HG03565 (cell line): ENCODE measurements around the gene ASTN1.

Experiments used
- ATAC-seq: cut with Tn5 transposase; IDR thresholded peaks from one replicate; pipeline ENCODE4 v1.9.1; 2021; ENCODE audit warnings: mild to moderate bottlenecking, moderate library complexity; ENCODE audit not compliant: unreplicated experiment

The ASTN1 gene

DNA sequence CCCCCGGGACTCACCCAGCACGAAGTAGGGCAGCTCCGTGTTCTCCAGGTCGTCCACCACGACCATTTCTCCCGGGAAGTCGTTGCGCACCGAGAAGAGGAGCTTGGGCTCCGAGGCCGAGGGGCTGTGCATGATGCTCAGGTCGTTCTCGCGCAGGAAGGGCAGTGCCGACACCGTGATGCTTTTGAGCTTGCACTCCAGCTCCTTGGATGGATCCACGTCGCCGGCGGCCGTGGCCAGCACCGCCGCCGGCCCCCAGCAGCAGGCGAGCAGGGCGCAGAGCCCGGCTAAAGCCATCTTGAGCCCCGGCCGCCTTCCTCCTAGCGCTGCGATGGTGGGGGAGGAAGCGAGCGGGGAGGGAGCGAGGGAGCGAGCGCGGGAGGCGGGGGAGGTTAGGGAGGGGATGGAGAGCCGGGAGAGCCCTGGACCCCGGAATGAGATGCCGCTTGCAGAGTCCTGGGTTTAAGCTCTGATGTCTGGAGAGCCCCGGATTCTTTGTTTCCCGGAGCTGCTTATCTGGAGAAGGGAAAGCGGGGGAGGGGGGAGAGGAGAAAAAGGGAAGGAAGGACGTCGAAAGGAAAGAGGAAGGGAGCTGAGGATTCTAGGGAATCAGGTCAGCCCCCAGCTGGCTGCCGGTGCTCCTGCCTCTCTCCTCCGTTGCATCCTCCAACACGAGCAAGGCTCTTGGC is at the start of gene ASTN1:
ASTN1 (minus strand) TSS at position 333 of the 689 bp plus-strand sequence; CDS start at position 297, 36 bp downstream.
- no peak for ATAC-seq

DNA sequence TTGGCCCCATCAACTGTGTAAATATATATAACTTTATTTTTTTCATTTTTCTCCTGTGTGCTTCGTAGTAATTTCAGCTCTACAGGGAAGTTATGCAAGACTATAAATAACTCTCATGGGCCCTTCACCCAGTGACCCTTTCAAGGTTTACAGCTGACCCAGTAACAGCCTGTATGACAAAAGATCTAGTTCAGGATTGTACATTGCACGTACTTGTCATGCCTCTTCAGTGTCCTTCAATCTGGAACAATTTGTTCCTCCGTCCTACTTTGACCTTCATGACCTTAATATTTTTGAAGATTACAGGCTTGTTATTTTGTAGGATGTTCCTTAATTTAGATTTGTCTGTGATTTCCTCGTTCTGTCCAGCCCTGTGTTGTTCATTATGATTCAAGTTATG is 46.7 kb upstream of the ASTN1 start:
- ATAC-seq = no peak

DNA sequence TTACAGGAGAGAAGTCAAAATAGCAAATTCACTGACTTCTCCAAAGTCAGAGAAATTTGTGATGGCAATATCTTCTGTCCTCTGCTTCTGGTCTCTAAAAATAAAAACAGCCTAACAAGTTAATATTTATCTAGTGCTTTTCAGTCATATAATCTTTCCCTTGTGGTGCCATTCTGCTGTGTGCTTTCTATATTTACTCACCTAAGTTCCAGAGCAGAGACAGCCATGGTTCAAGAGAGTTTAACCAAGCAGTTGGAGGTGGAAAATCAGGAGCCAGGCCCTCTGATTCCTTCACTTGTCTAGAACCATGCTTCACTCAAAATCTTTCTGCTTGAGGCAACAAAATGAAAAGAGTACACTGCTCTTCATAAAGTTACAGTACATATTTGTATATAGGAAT is 45.6 kb upstream of the ASTN1 start:
- ATAC-seq = no peak

DNA sequence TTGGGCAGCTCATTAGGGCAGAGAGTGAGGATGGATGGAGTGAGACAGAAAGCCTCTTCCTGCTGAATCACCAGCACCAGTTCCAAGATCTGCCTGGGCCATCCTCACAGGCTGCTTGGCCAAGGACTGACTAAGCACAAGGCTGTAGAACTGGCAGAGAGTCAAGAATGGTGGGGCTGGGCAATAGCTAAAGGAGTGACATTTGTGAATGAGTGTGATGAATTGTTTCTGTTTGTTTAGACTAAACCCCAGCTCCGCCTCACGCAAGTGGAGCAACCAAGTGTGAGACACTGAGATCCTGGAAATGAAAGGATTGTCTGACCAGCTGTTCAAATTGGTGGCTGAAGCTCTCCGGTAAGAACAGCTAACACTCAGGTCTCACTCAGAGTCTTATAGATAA is 44.8 kb upstream of the ASTN1 start:
- ATAC-seq = no peak

DNA sequence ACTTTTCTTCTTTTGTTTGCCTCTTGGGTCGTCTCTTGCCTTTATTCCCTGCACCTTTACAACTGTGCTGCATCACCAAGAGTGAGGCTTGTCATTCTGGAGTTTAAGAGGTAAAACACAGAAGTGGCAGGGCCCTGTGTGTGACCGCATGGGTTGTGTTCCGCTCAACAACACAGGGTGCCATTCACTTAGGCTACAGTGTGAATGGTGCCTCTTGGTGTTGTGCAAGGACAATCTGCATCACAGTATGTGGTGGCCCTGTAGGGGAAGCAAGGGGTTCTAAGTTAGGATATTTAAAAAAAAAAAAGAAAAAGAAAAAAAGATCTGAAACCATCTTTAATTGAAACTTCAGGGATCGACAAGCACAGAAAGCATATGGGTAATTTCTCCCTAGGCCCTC is 44.4 kb upstream of the ASTN1 start:
- ATAC-seq = no peak

DNA sequence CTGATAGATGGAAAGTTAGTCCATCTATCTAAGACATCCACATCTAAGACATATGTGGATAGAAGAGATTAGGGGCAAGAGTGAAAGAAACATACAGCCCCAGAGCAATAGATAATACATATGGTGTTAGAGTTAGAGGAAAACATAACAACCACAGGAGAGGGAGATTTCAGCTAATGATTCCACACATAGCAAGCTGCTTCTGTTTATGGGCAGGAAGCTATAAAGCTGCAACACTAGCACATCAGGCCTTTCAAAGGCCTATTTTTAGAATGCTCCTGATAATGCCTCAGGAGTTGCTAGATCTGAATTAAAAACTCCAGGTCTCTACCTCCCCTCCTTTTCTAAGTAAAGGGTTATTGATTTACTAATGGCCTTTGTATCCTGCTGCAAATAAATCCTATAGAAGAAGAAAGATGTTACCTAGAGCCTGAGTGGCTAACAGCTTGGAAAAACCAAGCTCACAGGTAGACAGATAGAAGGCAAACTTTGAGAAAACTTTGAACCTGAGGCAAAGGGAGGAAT is 42.4 kb upstream of the ASTN1 start:
- no peak for ATAC-seq

DNA sequence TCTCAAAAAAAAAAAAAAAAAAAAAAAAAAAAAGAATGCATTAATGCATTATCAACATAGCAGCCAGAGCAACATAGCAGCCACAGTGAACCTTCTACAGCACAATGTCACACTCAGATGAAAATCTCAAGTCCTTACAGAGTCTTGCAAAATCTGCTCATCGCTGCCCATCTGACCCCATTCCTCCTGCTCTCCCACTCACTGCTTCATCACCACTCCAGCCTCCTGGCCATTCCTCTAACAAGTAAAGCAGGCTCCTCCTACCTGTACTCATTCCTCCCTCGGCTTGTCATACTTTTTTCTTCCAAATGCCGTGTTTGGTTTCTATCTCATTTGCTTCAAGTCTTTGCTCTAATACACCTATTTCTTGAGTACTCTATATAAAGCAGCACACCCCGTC is 35.8 kb upstream of the ASTN1 start:
- ATAC-seq = no peak

DNA sequence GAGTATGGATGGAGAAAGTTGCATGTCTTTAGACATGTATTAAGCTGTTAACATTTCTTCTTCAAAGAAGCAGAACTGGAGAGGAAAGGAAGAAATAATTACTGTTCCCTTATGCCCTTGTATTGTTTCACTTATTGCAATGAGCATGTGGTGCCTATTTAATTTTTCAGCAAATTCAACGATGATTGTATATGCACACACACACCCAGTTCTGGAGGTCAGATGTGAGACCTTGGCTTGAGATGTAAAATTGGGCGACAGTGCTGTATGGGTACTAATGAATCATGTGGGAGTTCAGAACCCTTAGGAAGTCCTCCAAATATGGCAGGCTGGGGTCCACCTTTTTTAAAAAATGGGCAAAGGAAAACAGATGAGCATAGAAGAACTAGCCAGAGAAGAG is 33.7 kb upstream of the ASTN1 start:
- no peak for ATAC-seq

DNA sequence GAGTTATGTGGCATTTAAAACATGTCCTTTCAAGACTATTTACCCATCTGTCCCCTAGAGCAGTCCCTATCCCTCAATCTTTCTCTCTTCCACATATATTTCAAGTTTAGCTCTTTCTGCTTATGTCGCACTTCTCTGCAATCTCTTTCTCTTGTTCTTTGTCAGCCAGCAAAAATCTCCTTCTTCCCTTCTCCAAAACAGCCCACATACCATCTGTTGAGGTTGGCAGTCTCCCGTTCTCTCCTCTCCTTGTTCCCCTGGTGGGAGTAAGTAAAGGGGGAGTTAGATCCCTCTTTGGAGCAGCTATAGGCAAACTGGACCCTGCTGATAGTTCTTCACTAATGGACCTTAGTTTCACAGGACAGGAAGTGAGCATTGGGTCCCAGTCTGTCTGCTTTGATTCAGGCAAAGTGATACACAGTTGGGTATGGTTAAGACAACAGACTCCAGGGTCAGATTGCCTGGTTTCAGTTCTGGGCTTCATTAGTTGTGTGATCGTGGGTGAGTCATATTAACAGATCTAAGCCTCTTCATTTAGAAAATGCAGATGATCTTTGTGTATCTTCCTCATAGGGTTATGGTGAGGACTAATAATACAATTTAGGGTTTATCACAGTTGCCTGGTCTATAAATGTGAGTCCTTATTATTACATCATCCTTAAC is 25.9 kb upstream of the ASTN1 start:
- ATAC-seq = no peak

DNA sequence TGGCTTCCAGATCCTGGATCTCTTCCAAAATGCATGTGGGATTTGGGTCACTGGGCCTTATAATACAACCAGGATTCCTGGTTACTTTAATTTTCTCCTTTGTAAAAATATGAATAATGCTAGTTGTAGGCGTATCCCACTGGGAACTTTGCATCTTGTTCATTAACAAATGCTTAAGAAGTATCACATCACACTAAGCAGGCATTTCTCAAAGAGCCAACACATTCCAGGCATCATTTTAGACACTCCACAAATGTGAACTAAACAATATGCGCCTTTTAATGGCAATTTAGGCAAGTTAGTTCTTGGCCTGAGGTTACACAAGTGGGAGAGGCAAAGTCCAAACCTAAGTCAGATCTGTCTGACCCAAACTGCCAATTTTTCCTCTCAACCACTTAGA is 22.1 kb upstream of the ASTN1 start:
- ATAC-seq = no peak

DNA sequence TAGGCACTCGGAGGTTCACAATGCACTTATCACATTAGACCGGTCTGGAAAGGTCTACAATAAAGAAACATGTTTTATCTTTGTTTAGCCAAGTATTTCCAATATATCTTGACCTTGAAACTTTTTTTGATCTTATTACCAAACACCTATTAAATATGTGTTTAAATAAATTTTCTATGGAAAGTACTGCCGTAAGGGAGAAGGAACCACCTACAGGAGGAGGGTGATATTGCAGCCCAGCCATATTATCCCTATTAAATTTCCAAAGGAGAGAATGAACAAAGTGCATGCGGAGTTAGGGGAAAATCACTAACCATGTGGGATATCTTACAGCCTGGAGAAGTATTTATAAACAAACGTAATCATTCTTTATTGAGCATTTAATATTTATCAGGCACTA is 20.7 kb upstream of the ASTN1 start:
- no peak for ATAC-seq

DNA sequence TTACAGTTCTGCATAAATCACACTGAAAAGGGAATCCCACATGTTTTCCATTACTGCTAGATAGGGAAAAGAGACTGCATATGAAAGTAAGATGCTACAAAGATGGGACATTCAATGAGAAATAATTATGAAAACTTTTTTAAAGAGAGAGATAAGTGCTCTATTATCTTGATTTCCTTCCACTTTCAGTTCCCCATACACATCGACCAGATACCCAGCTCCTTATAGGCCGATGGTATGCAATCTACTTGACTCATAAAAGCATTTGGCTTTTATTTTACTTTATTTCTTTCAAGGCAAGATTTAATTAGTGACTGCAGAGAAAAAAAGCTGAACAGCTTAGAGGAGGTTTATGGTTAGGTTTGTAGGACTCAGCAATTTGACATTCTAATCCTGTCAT is 19.3 kb upstream of the ASTN1 start:
- ATAC-seq = no peak

DNA sequence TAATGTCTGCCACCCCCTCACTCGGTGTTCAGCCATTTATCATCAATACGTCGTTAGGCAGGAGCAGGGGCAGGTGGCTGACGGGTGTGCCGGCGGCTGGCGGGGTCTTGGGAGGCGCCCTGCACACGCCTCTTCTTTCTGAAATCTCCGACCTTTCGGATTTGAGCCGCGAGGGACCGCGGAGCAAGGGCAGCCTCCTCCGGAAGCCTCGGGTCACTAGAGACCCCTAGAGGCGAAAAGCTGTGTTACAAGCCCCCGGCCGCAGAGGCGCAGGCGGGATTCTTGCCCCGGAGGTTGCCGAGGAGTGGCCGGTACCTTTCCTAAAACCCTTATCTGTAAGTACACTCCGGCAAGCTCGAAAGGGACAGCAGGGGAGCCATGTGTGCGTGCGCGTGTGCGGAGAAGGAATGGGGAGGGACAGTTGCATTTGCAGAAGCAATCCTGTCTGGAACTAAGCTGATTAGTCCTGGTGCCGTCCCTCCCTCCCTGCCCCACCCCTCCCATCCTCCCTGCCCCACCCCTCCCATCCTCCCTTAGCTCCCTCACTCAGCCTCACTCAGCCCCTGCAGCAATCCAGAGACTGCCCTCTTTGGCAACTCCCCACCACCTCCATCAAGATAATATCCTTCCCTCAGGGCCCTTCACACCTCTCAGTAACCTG is 17.2 kb upstream of the ASTN1 start:
- peak; percentile 94 for ATAC-seq

DNA sequence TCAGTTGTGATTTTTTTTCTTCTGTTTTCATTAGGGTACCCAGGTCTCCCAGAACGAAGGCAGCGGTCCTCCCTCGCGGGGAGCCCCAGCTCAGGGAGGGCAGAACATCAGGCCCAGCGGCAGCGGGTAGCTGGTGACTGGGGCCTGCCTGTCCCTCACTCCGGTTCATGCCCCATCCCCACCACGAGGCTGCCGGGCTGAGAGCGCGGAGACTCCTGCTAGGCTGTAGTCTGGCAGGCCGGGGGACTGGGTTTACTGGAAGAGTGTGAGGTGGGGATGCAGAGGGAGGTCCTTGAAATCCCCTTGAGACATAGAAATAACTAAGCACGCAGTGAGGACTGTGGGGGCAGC is 16.7 kb upstream of the ASTN1 start:
- ATAC-seq = peak; percentile 12

DNA sequence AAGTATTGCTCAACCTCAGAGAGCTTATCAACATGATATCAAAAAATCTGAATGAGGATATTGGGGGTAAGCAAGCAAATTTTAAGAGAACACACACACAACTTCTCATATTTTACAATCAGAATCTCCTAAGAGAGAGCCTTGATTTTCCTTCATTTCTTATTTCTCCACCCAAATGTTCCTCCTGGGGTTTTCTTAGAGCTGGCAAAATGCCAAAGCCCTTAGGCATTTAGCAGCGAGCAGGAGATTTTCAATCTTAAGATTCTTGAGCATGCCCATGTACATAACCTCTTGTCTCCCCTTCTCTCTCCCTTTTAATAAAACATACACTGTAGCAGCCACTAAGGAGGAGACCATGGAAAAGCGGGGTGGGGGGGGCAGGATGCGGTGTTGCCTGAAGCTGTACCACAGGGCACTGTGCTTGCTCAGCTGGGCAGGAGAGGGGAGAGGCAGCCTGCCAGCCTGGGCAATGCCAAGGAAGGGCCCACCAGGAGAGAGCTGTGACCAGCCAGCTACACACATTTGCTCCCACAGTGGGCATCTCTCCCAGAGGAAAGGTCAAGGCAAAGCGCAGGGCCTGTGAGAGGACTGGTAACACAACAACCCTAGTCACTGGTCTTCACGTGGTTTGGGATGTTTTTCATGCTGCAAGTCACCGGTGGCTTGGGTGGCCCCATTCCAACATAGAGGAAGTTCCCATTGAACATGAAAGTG is 10.6 kb upstream of the ASTN1 start:
- no peak for ATAC-seq

DNA sequence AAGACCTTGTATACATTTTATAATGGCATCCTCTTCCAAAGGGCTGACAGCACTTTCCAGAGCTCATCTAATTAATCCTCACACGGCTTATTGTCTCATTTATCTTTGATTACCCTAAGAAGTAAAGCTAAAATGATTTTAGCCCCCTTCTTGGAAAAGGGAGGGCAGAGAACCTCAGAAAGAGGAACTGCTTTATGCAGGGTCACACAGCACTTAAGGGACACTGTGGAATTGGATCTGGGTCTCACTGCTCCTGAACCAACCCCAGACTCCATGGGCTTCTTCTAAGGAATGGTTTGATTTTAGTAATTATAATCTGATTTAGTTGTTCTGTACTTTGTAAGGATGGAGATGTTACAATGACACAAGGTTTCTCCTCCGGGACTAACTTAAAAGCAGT is 9.5 kb upstream of the ASTN1 start:
- no peak for ATAC-seq

DNA sequence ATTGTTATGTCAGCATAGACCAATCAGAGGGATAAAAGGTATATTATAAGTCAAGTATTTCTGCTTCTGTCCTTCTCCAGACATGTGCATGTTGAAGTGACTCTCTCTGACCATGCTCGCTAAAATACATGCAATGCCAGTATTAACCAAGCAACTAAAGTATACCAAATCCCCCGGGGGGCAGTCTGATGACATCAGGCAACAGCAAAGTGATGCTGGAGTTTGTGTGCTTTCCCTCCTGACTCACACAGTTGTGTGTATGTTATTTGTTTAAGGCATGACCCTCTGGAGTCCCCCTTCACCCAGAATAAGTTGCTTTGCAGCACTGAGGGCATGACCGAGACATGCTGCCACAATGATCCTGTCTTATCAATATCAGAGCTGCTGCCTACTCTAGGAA is 8.4 kb upstream of the ASTN1 start:
- ATAC-seq = no peak

DNA sequence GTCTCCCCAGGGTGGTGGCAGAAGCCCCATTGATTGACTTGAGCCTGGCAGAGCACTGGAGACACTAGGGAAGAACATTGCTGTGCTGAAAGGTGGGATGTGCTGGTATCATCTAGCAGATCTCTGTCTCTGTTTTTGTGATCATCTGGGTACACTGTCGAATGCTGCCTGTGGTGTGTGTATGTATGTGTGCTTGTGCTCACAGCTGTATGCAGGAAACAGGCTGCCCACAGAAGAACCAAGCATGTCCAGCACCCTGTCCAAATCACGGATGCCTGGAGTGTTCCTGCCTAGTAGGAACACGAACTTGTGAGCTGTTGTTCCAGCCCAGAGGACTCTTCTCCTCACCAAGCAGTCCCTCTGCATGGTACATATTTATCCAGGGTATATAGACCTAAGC is 7.8 kb upstream of the ASTN1 start:
- no peak for ATAC-seq

DNA sequence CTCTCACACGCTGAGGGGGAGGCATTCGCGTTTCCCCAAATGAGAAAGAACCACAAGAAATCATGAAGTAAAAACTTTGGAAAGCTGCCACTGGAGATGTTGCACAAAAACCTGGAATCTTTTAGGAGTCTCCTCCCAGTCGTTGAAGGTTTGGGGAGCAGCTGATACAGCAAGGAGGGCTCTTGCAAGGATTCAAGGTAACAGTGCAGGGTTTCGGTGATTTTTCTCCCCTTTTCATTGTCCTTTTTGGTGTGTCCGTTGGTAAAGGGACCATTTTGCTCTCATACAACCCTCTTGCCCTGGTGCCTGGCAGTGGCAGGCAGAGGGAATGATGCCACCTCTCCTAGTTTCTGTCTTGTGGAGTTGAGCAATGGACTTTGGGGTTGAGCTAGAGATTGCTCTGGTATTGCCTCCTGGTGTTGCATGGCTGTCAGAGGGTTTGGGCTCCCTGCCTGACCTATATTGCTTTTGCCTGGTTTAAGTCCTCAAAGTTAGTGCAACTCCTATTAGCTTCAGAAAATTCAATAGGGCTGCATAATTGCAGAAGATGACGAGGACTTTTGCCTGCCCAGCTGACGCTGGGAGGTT is 7.1 kb upstream of the ASTN1 start:
- ATAC-seq = no peak

DNA sequence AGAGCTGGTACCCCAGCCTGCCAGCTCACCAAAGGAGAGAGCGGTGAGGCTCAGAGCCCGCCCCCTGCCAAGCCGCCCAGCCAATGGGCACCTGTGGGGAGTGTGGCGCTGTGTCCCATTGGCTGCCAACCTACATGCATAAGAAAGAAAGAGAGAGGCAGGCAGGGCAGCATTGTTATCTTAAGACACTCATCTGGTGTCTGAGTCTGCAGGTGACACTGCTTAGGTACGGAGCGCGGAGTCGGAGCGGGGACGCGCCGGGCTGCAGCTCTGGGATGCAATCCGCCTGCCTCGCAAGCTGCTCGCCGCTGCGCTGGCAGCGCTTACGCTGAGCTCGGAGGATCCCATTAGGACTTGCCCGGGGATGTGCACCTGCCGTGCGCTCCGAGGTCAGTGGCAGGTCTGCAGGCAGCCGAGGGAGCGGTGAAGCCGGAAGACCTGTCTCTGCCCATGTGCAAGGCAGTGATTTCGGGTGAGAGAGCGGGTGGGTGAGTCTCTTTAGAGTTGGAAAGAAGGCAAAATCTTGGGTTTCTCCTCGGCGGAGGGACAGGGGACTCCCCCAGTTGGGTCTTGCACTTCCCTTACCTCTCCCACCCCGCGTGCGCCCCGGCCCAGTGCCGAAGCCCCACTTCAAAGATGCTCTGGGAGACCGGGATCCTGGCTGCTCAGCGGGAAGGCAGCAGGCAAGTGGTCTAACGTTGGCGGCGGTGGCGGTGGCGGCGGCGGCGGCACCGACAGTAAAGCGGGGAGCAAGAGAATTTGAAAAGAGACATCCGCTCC is 6.4 kb upstream of the ASTN1 start, which contains the start of gene BRINP2:
BRINP2 (plus strand) TSS at position 203 of the 780 bp plus-strand sequence. CDS start 58,919 bp downstream, outside the sequence.
- peak; percentile 78 for ATAC-seq
